Duodenal mucosa (tissue), 2 donors: ENCODE data around the gene RMND1.
"Not testable (repeated sequence)": the region's sequence is repeated elsewhere in the genome, so short reads cannot be mapped to it uniquely, and the experiment has no call there.

Experiments used
- H3K27ac ChIP-seq: one replicate; pipeline ENCODE4 v1.7.0; 2013; ENCODE audit warnings: low read depth, low read length
- H3K27me3 ChIP-seq, 2 donors: one replicate each; pipeline ENCODE4 v1.7.0; 2013; ENCODE audit warnings: low read length in 2 of 2, control low read depth in 1 of 2; ENCODE audit not compliant: insufficient read depth in 2 of 2, control insufficient read depth in 1 of 2
- H3K36me3 ChIP-seq, 2 donors: one replicate each; pipeline ENCODE4 v1.7.0; 2013; ENCODE audit warnings: low read length in 2 of 2, control low read depth in 1 of 2; ENCODE audit not compliant: insufficient read depth in 2 of 2, control insufficient read depth in 1 of 2
- H3K4me1 ChIP-seq, 2 donors: one replicate each; pipeline ENCODE4 v1.7.0; 2013; ENCODE audit warnings: low read length in 2 of 2, control low read depth in 1 of 2; ENCODE audit not compliant: insufficient read depth in 2 of 2, control insufficient read depth in 1 of 2
- H3K4me3 ChIP-seq, 2 donors: one replicate each; pipeline ENCODE4 v1.7.0; 2013; ENCODE audit warnings: low read length in 2 of 2, low read depth in 1 of 2
- H3K9ac ChIP-seq, 2 donors: one replicate each; pipeline ENCODE4 v1.7.0; 2013; ENCODE audit warnings: low read length in 2 of 2, low read depth in 1 of 2
- H3K9me3 ChIP-seq, 2 donors: one replicate each; pipeline ENCODE4 v1.7.0; 2013; ENCODE audit warnings: low read length in 2 of 2, control low read depth in 1 of 2; ENCODE audit not compliant: control insufficient read depth in 1 of 2

The RMND1 gene

GRCh38 chr6:151389618-151390275 lies 62.2 kb downstream of the RMND1 start:
- Histone ChIP-seq H3K27ac (peak overlapping the region; percentile 99), H3K9me3 (no peaks in the 10 kb centered on the region), H3K4me1 (peaks cover 36 to 38% of the 10 kb centered on the region in 2 donors)

GRCh38 chr6:151388997-151389617 lies 62.8 kb downstream of the RMND1 start:
- Histone ChIP-seq H3K4me1 (peaks cover 40 to 41% of the 10 kb centered on the region in 2 donors), H3K36me3 (no peaks in the 10 kb centered on the region)

More at GRCh38 chr6:151389618-151390275, 62.2 kb downstream of the RMND1 start:
- Histone ChIP-seq H3K4me3 (peak overlapping the region; percentile 75 to 76), H3K27me3 (no peaks in the 10 kb centered on the region), H3K9ac (peak overlapping the region; percentile 52 to 89), H3K36me3 (no peaks in the 10 kb centered on the region)

GRCh38 chr6:151388236-151388635 lies 63.7 kb downstream of the RMND1 start:
- Histone ChIP-seq H3K9ac (no peak overlapping the region), H3K36me3 (no peaks in the 10 kb centered on the region), H3K4me1 (peaks cover 34 to 35% of the 10 kb centered on the region in 2 donors), H3K4me3 (no peak overlapping the region), H3K27me3 (no peaks in the 10 kb centered on the region), H3K9me3 (no peaks in the 10 kb centered on the region), H3K27ac (no peak overlapping the region)

More at GRCh38 chr6:151388997-151389617, 62.8 kb downstream of the RMND1 start:
- peak overlapping the region; percentile 52 to 89 for H3K9ac ChIP-seq
- no peaks in the 10 kb centered on the region for H3K27me3 ChIP-seq
- peak overlapping the region; percentile 75 to 76 for H3K4me3 ChIP-seq
- peak overlapping the region; percentile 99 for H3K27ac ChIP-seq
- no peaks in the 10 kb centered on the region for H3K9me3 ChIP-seq

- no peaks in the 10 kb centered on the region for H3K9me3 ChIP-seq
- no peak overlapping the region for H3K9ac ChIP-seq
- no peaks in the 10 kb centered on the region for H3K27me3 ChIP-seq
- no peak overlapping the region for H3K27ac ChIP-seq
- H3K36me3 ChIP-seq = no peaks in the 10 kb centered on the region
- no peak overlapping the region for H3K4me3 ChIP-seq
- peaks cover 26% of the 10 kb centered on the region in 2 donors for H3K4me1 ChIP-seq
These were observed 64.6 kb downstream of the RMND1 start for GRCh38 chr6:151387175-151387970.

- H3K27me3 ChIP-seq = no peaks in the 10 kb centered on the region
- H3K9ac ChIP-seq = no peak overlapping the region
- no peaks in the 10 kb centered on the region for H3K36me3 ChIP-seq
- no peak overlapping the region for H3K27ac ChIP-seq
- peak overlapping the region in 1 of 2 donors; percentile 12 for H3K4me3 ChIP-seq
- peaks cover 22% of the 10 kb centered on the region in 2 donors for H3K4me1 ChIP-seq
- no peaks in the 10 kb centered on the region for H3K9me3 ChIP-seq
These were observed 66.7 kb downstream of the RMND1 start for GRCh38 chr6:151385177-151385576.

GRCh38 chr6:151384151-151384550 lies 67.8 kb downstream of the RMND1 start:
- no peaks in the 10 kb centered on the region for H3K36me3 ChIP-seq
- H3K4me3 ChIP-seq = no peak overlapping the region
- H3K27me3 ChIP-seq = no peaks in the 10 kb centered on the region
- no peaks in the 10 kb centered on the region for H3K9me3 ChIP-seq
- peaks cover 22% of the 10 kb centered on the region in 2 donors for H3K4me1 ChIP-seq
- H3K9ac ChIP-seq = no peak overlapping the region
- H3K27ac ChIP-seq = no peak overlapping the region

- H3K27me3 ChIP-seq, H3K4me3 ChIP-seq, H3K36me3 ChIP-seq, H3K9me3 ChIP-seq, H3K27ac ChIP-seq, H3K9ac ChIP-seq: not testable (repeated sequence)
- peaks cover 10 to 17% of the 10 kb centered on the region in 2 donors for H3K4me1 ChIP-seq
These were observed 69.3 kb downstream of the RMND1 start for GRCh38 chr6:151382631-151383030.

GRCh38 chr6:151381722-151382121 lies 70.2 kb downstream of the RMND1 start:
- Histone ChIP-seq H3K36me3 (no peaks in the 10 kb centered on the region), H3K9ac (no peak overlapping the region), H3K4me1 (peaks cover 10 to 17% of the 10 kb centered on the region in 2 donors), H3K9me3 (no peaks in the 10 kb centered on the region), H3K27ac (no peak overlapping the region), H3K4me3 (no peak overlapping the region), H3K27me3 (no peaks in the 10 kb centered on the region)

GRCh38 chr6:151380848-151381205 lies 71.1 kb downstream of the RMND1 start:
- H3K4me1 ChIP-seq = peaks cover 10 to 17% of the 10 kb centered on the region in 2 donors
- peak overlapping the region in 1 of 2 donors; percentile 50 for H3K4me3 ChIP-seq
- no peaks in the 10 kb centered on the region for H3K9me3 ChIP-seq
- no peaks in the 10 kb centered on the region for H3K27me3 ChIP-seq
- no peak overlapping the region for H3K9ac ChIP-seq
- H3K36me3 ChIP-seq = no peaks in the 10 kb centered on the region
- H3K27ac ChIP-seq = no peak overlapping the region
